Gastroesophageal sphincter (tissue), 3 donors: Measurements from ENCODE around the gene DCDC1.

ENCODE experiments used
- CTCF ChIP-seq, 4 experiments: fragments of 200-600 bp in 2 of 4; fragments of 450-650 bp in 2 of 4; sonication (generic) in 1 of 4; IDR thresholded peaks; one replicate each; pipeline ENCODE4 v1.5.1; 2017 to 2019; ENCODE audit warnings: antibody characterized with exemption in 4 of 4, mild to moderate bottlenecking in 2 of 4, moderate library complexity in 2 of 4
- EP300 ChIP-seq: sonication (generic); formaldehyde crosslinking; IDR thresholded peaks from one replicate; pipeline ENCODE4 v1.6.1; 2017; ENCODE audit warnings: antibody characterized with exemption, mild to moderate bottlenecking
- POLR2A ChIP-seq, 2 donors: fragments of 450-650 bp; IDR thresholded peaks; one replicate each; pipeline ENCODE4 v1.6.1; 2017; ENCODE audit warnings: antibody characterized with exemption in 2 of 2, mild to moderate bottlenecking in 2 of 2, moderate library complexity in 1 of 2

GRCh38 chr11:31150841-31151240 lies 218.7 kb downstream of the DCDC1 start:
- TF ChIP-seq POLR2A (IDR thresholded peaks at IDR 0.05) (no peak), CTCF (IDR thresholded peaks at IDR 0.05) (no peak), EP300 (no peak)
